IPS-18c (cell line): ENCODE results near the gene ARHGEF18.
"Not testable (repeated sequence)": the region's sequence is repeated elsewhere in the genome, so short reads cannot be mapped to it uniquely, and the experiment has no call there.

Experiments used
- H3K4me3 ChIP-seq: 2 replicates; pipeline ENCODE4 v1.7.0; 2013; ENCODE audit warnings: low read depth, mild to moderate bottlenecking, low read length, moderate library complexity; ENCODE audit not compliant: insufficient read depth
- H3K9me3 ChIP-seq: one replicate; pipeline ENCODE4 v1.6.1; 2013; ENCODE audit warnings: mild to moderate bottlenecking, low read length, moderate library complexity; ENCODE audit not compliant: control insufficient read depth, insufficient read depth

The ARHGEF18 gene

DNA sequence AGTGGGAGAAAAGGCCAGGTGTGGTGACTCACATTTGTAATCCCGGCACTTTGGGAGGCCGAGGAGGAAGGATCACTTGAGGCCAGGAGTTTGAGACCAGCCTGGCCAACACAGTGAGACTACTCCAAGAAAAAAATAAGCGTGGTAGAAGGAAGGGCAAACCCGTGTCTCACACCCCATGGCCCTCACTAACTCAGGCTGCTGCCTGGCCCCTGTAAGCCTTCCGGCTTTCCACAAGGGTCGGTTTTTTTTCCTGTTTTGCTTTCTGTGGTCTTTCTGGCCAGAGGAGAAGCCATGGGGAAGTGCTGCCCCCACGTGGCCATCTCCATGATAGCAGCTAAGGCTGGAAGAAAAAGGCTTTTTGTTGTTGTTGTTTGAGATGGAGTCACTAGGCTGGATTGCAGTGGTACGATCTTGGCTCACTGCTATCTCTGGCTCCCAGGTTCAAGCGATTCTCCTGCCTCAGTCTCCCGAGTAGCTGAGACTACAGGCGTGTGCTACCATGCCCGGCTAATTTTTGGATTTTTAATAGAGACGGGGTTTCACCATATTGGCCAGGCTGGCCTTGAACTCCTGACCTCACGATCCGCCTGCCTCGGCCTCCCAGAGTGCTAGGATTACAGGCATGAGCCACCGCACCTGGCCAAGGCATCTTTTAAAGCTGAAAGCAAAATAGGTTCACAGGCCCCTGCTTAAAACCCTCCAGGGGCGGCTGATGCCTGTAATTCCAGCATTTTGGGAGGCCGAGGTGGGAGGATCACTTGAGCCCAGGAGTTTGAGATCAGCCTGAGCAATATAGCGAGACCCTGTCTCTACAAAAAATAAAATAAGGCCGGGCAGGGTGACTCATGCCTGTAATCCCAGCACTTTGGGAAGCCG lies 7.5 kb upstream of the ARHGEF18 start:
- no peak overlapping the region for H3K4me3 ChIP-seq

DNA sequence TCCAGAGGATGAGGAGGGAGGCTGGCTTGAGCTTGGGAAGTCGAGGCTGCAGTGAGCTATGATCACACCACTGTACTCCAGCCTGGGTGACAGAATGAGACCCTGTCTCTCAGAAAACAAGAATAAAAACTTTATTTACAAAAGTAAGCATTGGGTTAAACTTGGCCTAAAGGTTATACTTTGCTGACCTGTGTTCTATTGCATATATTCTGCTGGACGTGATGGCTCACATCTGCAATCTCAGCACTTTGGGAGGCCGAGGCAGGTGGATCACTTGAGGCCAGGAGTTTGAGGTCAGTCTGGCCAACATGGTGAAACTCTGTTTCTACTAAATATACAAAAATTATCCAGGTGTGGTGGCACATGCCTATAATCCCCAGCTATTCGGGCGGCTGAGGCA lies 6.6 kb upstream of the ARHGEF18 start:
- Histone ChIP-seq H3K9me3 (no peaks in the 10 kb centered on the region), H3K4me3 (no peak overlapping the region)

More for the DNA sequence above, 7.5 kb upstream of the ARHGEF18 start:
- H3K9me3 ChIP-seq, result no peaks in the 10 kb centered on the region

DNA sequence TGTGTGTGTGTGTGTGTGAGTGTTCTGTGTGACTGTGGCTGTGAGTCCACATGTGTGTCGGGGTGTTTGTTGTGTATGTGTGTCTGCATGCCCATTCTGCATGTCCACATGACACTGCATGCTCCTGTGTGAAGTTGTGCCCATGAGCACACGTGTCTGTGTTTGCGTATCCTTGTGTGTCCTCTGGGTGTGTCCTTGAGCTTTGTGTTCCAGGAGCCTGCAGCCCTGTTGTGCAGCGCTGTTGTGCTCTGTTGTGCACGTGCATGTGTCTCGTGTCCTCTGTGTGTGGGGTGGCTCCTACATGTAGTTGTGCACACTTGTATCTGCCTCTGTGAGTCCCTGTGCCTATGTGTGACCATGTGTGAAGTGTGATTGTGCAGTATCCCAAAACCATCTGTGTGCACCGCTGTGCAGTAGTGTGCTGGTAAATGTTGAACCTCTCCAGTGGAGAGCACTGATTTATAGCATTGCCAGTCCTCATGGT lies 2.2 kb upstream of the ARHGEF18 start:
- H3K4me3 ChIP-seq, result no peak overlapping the region
- no peaks in the 10 kb centered on the region for H3K9me3 ChIP-seq

DNA sequence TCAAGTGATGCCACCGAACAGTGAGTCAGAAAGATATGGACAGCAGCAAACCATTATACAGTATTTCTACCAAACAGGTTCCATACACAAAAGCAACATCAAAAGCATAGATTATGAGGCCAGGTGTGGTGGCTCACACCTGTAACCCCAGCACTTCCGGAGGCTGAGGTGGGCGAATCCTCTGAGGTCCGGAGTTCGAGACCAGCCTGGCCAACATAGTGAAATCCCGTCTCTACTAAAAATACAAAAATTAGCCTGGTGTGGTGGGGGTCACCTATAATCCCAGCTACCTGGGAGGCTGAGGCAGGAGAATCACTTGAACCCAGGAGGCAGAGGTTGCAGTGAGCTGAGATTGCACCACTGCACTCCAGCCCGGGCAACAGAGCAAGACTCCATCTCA lies 1.7 kb upstream of the ARHGEF18 start:
- H3K4me3 ChIP-seq, H3K9me3 ChIP-seq: not testable (repeated sequence)

DNA sequence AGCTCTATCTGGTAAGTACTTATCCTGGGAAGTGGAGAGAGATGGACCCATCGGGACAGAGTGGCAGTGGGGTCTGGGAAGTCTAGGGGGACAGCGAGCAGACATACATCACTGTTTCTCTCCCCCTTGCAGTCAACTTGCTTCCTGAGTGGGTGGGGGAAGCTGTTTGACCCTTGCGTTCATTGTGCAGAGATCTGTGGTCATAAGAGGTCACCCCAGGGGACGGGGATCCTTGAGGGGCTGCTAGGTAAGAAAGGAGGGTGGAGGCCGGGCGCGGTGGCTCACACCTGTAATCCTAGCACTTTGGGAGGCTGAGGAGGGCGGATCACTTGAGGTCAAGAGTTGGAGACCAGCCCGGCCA lies 474 bp downstream of the ARHGEF18 start:
- Histone ChIP-seq H3K9me3 (peaks cover 5% of the 10 kb centered on the region), H3K4me3 (no peak overlapping the region)

DNA sequence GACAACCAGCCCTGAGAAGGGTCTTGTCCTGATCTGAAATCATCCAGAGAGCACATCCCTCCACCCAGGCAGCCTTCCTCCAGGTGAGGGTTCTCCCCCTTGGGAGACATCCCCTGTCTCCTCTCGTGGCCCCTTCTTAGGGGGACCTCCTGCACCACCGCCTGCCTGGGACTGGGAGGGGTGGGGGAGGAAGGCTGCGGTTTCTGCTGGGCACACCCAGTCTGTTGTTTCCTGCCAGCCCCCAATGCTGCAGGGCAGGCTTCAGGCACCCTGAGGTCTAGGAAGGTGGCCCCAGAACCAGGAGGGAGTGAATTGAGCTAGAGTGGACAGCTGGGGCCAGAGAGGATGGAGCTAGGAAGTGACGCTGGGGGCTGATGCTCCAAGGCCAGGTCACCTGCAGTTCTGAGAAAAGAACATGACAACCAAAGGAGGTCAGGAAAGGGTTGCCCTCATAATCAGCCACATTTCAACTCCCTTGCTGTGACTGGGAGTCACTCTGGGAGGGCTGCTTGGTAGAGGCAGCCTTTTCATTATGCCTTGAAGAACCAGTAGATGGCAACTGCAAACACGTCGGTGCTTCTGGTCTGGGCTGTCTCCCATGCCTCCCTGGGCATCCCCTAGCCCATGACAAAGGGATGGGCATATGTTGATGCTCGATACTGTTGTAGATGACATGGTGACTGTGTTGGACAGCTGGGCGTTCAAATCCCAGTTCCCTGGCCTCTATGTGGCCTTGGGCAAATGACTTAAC lies 1.4 kb downstream of the ARHGEF18 start:
- peaks cover 5% of the 10 kb centered on the region for H3K9me3 ChIP-seq
- no peak overlapping the region for H3K4me3 ChIP-seq

DNA sequence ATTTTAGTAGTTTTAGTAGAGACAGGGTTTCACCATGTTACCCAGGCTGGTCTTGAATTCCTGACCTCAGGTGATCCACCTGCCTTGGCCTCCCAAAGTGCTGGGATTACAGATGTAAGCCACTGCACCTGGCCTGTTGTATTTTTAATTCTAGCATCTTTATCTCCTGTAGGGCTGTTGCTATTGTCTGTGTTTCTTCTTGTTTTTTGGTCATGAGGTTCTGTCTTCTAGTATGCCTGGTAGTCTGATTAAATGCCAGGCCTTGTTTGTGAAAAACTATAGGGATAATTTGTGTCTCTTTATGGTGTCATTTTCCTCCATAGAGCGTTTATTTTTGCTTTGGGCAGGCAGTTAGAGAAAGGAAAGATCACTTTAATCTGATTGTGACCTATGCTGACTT lies 3.1 kb downstream of the ARHGEF18 start:
- Histone ChIP-seq H3K9me3 (peaks cover 5% of the 10 kb centered on the region), H3K4me3 (no peak overlapping the region)

DNA sequence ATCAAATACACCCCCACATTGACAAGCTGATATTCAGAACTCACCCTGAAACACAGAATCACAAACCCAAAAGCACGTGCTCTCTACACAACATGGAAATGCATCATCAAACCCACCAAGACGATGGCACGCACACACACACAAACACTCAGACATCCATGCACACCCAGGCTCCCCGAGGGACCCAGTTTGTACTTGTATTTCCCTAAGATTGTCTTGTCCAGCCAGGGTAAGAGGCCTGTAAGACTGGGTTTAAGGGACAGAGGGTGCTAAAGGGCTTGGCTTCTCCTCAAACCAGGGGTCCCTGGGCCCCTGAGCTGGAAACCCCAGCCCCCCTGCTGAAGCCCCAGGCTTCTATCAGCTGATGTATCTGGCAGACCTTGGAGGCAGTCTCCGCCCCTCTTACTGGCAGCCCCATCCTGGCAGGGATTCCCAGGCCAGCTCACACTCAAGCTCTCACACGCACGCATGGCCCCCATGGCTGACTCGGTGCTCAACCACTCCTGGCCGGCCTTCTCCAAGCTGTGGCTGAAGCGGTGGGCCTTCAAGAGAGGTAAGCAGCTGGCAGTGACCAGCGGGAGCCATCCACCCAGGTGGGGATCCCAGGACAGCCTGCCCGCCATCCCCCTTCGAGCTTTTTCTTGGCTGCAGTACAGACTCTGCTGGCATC lies 6.5 kb downstream of the ARHGEF18 start:
- Histone ChIP-seq H3K4me3 (no peak overlapping the region), H3K9me3 (peaks cover 5% of the 10 kb centered on the region)

DNA sequence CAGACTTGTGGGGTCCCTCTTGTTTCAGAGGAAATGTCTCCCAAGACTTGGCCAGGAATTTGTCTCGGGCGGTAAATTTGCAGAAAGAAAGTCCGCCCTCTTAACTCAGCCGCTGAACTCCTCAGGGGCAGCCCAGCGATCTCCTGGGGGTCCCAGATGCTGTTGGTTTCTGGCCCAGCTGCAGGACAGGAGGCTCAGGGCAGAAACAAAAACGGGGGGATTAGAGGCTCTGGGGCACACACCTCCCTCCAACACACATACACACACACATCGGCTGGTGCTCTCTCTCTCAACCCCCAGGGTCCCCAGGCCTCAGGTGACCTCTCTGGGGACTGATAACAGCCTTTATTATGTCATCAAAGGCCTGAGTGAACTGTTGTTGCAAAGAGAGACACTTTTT lies 7.1 kb downstream of the ARHGEF18 start:
- Histone ChIP-seq H3K4me3 (no peak overlapping the region), H3K9me3 (peaks cover 5% of the 10 kb centered on the region)

DNA sequence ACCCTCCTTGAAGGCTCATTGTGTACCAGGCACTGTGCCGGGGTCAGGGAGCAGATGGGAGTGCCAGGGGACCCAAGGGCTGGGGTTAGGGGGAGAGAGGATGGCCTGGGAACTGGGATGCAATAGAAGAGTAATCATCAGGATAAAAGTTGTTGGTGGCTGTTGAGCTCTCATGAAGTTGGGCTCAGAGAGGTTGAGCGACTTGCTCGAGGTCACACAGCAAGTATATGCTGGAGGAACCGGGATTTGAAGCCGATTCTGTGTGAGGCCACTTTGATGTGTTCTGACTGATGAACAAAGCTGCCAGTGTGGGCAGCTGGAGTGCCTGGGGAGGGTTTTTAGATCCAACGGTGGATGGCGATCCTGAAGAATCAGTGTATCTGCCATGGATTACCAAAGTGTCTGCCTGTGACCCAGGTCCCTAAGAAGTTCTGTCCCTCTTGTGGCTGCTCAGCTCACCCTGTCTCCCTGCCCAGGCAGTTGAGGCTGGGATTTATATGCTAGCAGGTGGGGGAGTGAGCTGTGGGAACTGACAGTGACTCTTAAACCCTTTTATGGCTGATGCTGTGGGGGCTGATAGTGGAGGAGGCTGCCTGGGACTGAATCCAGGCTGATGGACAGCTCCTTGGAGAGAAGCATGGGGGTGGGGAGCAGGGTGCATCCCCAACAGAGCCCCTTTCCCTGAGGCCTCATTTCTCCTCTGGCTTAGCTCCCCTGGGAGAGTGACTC lies 8.3 kb downstream of the ARHGEF18 start:
- Histone ChIP-seq H3K4me3 (no peak overlapping the region), H3K9me3 (peaks cover 2% of the 10 kb centered on the region)

DNA sequence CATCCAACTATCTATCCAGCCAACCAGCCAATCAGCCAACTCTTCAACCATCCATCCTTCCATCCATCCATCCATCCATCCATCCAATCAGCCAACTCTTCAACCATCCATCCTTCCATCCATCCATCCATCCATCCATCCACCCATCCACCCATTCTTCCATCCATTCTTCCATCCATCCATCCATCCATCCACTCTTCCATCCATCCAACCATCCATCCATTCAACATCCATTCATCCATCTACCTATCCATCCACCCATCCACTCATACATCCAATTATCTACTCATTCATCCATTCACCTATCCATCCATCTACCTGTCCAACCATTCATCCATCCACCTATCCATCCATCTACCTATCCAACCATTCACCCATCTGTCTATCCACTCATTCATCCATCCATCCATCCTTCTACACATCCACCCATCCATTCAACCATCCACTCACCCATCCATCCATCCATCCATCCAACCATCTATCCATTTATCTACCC lies 9.4 kb downstream of the ARHGEF18 start:
- H3K4me3 ChIP-seq, result no peak overlapping the region

DNA sequence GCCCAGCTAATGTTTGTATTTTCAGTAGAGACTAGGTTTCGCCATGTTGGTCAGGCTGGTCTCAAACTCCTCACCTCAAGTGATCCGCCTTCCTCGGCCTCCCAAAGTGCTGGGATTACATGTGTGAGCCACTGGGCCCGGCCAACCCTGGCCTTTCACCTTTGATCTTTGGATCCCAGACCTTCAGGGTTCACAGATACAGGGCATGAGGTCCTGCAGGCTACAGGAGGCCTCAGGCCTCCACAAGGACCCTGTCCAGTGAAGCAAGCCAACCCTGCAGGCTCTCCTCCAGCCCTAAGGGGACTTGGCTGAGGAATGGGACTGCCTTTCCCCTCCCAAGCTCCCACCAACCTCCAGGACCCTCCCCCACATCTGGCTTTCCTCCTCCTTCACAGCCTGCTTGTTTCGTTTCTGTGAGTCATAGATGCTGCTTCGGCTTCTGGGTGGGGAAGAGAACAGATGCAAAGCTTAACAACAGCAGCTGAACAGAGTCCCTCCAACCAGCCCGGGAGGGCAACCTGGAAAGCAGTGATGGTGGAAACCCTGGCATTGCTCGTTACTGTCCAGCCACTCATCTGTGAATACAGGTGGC lies 11.8 kb downstream of the ARHGEF18 start:
- Histone ChIP-seq H3K4me3 (no peak overlapping the region), H3K9me3 (no peaks in the 10 kb centered on the region)

More for the DNA sequence above, 9.4 kb downstream of the ARHGEF18 start:
- H3K9me3 ChIP-seq, result no peaks in the 10 kb centered on the region

DNA sequence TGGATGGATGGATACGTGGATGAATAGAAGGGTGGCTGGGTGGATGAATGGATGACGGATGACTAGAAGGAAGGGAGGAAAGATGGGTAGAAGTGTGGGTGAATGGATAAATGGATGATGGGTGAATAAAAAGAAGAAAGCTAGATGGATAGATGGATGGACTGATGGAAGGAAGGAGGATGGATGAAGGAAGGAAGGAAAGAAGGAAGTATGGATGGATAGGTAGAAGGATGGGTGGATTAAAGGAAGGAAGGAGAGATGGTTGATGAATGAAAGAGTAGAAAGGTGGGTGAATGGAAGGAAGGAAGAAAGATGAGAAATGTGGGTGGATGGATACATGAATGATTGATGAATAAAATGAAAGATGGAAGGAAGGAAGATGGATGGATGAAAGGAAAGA lies 14.5 kb downstream of the ARHGEF18 start:
- Histone ChIP-seq H3K4me3 (no peak overlapping the region), H3K9me3 (no peaks in the 10 kb centered on the region)

DNA sequence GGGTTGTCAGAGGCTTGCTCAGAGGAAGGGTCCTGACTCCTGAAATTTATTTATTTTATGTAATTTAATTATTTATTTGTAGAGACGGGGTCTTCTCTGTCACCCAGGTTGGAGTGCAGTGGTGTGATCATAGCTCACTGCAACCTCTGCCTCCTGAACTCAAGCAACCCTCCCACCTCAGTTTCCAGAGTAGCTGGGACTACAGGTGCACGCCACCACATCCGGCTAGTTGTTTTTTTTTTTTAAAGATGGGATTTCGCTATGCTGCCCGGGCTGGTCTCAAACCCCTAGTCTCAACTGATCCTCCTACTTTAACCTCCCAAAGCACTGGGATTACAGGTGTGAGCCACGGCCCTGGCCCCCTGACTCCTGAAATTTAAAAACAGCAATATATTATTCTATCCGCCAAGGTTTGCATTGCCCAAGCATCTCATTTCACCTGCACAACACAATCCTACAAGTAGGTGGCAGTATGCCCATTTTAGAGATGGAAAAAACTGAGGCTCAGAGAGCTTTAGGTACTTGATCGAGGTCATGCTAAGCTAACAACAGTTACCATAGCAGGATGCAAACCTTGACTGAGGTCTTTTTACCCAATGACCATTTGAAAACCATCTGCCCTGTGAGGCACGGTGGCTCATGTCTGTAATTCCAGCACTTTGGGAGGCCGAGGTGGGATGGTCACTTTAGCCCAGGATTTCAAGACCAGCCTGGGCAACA lies 18.1 kb downstream of the ARHGEF18 start:
- Histone ChIP-seq H3K4me3 (no peak overlapping the region), H3K9me3 (no peaks in the 10 kb centered on the region)

DNA sequence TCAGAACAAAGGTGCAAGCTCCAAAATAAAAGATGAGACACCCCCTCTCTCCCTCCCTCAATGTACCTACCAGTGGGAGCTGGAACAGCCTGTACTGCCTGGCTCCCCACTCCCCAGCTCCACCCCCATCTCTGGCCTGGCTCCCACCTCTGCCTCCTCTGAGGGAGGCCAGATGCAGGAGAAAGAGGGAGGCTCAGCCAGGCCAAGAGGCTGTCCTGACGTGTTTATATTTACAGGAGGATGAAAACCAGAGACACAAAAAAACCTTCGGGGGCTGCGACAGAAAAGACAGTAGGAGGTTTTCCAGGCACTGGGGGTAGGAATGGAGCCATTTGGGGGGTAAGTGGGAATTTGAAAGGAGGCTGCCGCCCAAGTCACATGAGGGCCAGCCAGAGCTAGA lies 19.7 kb downstream of the ARHGEF18 start:
- Histone ChIP-seq H3K4me3 (no peak overlapping the region), H3K9me3 (no peaks in the 10 kb centered on the region)

DNA sequence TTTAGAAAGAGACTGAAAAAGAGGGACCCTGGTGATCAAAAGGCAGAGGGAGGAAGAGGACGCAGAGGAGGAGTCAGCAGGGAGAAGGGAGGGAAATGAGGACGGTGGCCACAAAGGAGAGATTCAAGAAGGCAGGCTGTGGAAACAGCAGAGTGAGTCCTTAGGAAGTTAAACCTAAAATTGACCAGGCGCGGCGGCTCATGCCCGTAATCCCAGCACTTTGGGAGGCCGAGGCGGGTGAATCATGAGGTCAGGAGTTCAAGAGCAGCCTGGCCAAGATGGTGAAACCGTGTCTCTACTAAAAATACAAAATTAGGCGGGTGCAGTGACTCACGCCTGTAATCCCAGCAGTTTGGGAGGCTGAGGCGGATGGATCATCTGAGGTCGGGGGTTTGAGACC lies 20.1 kb downstream of the ARHGEF18 start:
- not testable (repeated sequence) for H3K4me3 ChIP-seq, H3K9me3 ChIP-seq
